Epithelial cell of proximal tubule (primary cell): Measurements from ENCODE around the gene DHX9. TPM values are rescaled to one million over a fixed set of nuclear protein-coding genes. Genes with fewer than 3 reads are reported as not detected.

Experiments used
- DNase-seq: peaks from one replicate; pipeline ENCODE4 v3.0.0-alpha.2; 2011; ENCODE audit warnings: low read depth
- H3K4me3 ChIP-seq: 2 replicates; pipeline ENCODE4 v1.5.1; 2011; ENCODE audit warnings: low read depth, mild to moderate bottlenecking, low read length
- CTCF ChIP-seq: conservative IDR thresholded peaks from 2 replicates; pipeline ENCODE4 v1.5.1; 2012; ENCODE audit warnings: low read depth, mild to moderate bottlenecking, low read length
- total RNA-seq: library from RNA; depleted of rRNA; stranded (reverse); fragments of >200 nt; gene quantifications from 2 replicates; pipeline ENCODE4 v1.2.3, GENCODE V29; 2015

Gene DHX9
- total RNA-seq, 1 donor from 2014 or later: 154 TPM

DNA sequence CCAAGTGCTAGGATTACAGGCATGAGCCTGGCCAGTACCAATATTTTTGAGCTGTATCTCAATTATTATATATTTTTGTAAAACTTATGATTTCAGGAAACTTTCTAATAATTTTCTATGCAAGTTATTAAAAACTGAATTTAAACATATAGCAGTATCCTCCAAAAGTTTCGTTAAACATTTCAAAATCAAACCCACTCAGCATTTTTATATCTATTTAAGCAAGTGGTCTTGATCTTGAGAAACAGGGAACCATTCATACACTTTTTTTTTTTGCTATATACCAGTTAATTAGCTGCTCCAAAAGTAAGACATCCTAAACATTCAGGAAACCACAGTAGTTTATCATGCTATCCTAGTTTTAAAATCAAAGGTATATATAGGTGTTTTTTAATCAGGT is 91.8 kb downstream of the DHX9 start:
- TF ChIP-seq CTCF: no peak
- DNase-seq: no peak
- H3K4me3 ChIP-seq: no peak overlapping the region

DNA sequence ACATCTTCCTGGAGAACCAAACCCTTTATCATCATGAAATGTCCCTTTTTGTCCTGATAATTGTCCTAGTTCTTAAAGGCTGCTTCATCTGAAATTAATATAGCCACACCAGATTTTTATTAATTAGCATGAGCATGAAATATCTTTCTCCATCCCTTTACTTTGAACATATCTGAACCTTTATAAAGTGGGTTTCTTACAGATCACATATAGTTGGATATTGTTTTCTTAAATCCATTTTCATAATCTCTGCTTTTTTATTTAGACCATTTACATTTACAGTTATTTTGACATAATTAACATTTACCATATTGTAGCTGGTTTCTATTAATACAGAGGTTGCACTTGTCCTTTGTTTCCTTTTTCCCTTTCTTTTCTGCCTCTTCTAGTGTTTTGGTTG is 96.6 kb downstream of the DHX9 start:
- no peak for DNase-seq
- H3K4me3 ChIP-seq: no peak overlapping the region
- no peak for TF ChIP-seq CTCF

Other genes with a start within 250 kb of the DHX9 start
- 0.36 and 0.81 TPM in 2 replicates for gene RGS16, start 235.0 kb upstream of the DHX9 start, total RNA-seq
- not detected in 2 replicates for gene RGS8, start 154.8 kb upstream of the DHX9 start, total RNA-seq
- gene NPL, start 49.6 kb upstream of the DHX9 start, total RNA-seq: 0.06 and 0.36 TPM in 2 replicates
- gene SHCBP1L, start 113.8 kb downstream of the DHX9 start, total RNA-seq: 0.17 and 0.80 TPM in 2 replicates
- 122 and 162 TPM in 2 replicates for gene LAMC1, start 184.1 kb downstream of the DHX9 start, total RNA-seq